Loucy (cell line): ENCODE data around the gene KIAA1328.

ENCODE experiments used
- H2AFZ ChIP-seq: fragments of 200-600 bp; sonication (generic); 2 replicates; pipeline ENCODE4 v1.6.0; 2016; ENCODE audit warnings: antibody characterized with exemption, mild to moderate bottlenecking, low read length, moderate library complexity
- H3F3A ChIP-seq: fragments of 200-600 bp; 2 replicates; pipeline ENCODE4 v1.6.0; 2016; ENCODE audit warnings: antibody characterized with exemption, low read depth, mild to moderate bottlenecking
- H3K27me3 ChIP-seq: fragments of 200-600 bp; sonication (generic); 2 replicates; pipeline ENCODE4 v1.6.1; 2014; ENCODE audit warnings: low read length, mild to moderate bottlenecking; ENCODE audit not compliant: insufficient read depth, poor library complexity, severe bottlenecking
- H3K36me3 ChIP-seq: fragments of 200-600 bp; sonication (generic); 2 replicates; pipeline ENCODE4 v1.6.1; 2016; ENCODE audit warnings: low read length; ENCODE audit not compliant: insufficient read depth
- H3K4me1 ChIP-seq: fragments of 200-600 bp; sonication (generic); 2 replicates; pipeline ENCODE4 v1.5.1; 2014; ENCODE audit warnings: low read length, mild to moderate bottlenecking; ENCODE audit not compliant: insufficient read depth, poor library complexity, severe bottlenecking
- H3K4me2 ChIP-seq: fragments of 200-600 bp; sonication (generic); 2 replicates; pipeline ENCODE4 v1.6.0; 2014; ENCODE audit warnings: antibody characterized with exemption, low read length, low read depth, mild to moderate bottlenecking; ENCODE audit not compliant: poor library complexity, severe bottlenecking
- H3K4me3 ChIP-seq: fragments of 200-600 bp; sonication (generic); 2 replicates; pipeline ENCODE4 v1.5.1; 2014; ENCODE audit warnings: low read length, mild to moderate bottlenecking, mixed read lengths; ENCODE audit not compliant: poor library complexity, severe bottlenecking
- H3K79me2 ChIP-seq: fragments of 200-600 bp; sonication (generic); 2 replicates; pipeline ENCODE4 v1.6.1; 2014; ENCODE audit warnings: low read length; ENCODE audit not compliant: insufficient read depth
- H3K9ac ChIP-seq: fragments of 200-600 bp; sonication (generic); 2 replicates; pipeline ENCODE4 v1.6.0; 2014; ENCODE audit warnings: mild to moderate bottlenecking, low read depth, low read length, moderate library complexity; ENCODE audit not compliant: poor library complexity, severe bottlenecking
- H3K9me2 ChIP-seq: fragments of 200-600 bp; sonication (generic); replicated peaks from 2 replicates; pipeline ENCODE4 v1.6.1; 2016; ENCODE audit warnings: low read depth, low read length, mixed read lengths
- H3K9me3 ChIP-seq: fragments of 200-600 bp; sonication (generic); 2 replicates; pipeline ENCODE4 v1.6.1; 2014; ENCODE audit warnings: mild to moderate bottlenecking, antibody characterized with exemption, low read length, low read depth; ENCODE audit not compliant: insufficient read depth
- H4K20me1 ChIP-seq: fragments of 200-600 bp; sonication (generic); 2 replicates; pipeline ENCODE4 v1.6.0; 2014; ENCODE audit warnings: antibody characterized with exemption, low read length, mild to moderate bottlenecking; ENCODE audit not compliant: insufficient read depth, poor library complexity, severe bottlenecking
- CTCF ChIP-seq: fragments of 200-600 bp; sonication (generic); conservative IDR thresholded peaks from 2 replicates; pipeline ENCODE4 v1.5.1; 2014; ENCODE audit warnings: mild to moderate bottlenecking, antibody characterized with exemption, low read length
- EZH2phosphoT487 ChIP-seq: fragments of 200-600 bp; IDR thresholded peaks from 2 replicates; pipeline ENCODE4 v1.6.1; 2018; ENCODE audit warnings: antibody characterized with exemption, mild to moderate bottlenecking, moderate library complexity, borderline replicate concordance

The KIAA1328 gene

GRCh38 chr18:36819621-36820020, 9.3 kb upstream of the KIAA1328 start:
- no peak overlapping the region for H3K4me3 ChIP-seq
- no peaks in the 10 kb centered on the region for H3K27me3 ChIP-seq
- peaks cover 19% of the 10 kb centered on the region; the same call in 1 of the 2 replicates for H3K79me2 ChIP-seq
- H3K9me3 ChIP-seq, result no peaks in the 10 kb centered on the region
- H3K9me2 ChIP-seq, result no peaks in the 10 kb centered on the region
- H3K4me1 ChIP-seq, result no peaks in the 10 kb centered on the region
- no peak overlapping the region for H2AFZ ChIP-seq
- peaks cover 32% of the 10 kb centered on the region; the same call in 1 of the 2 replicates for H3K36me3 ChIP-seq
- H3K9ac ChIP-seq, result no peak overlapping the region
- H3F3A ChIP-seq, result no peaks in the 10 kb centered on the region
- no peaks in the 10 kb centered on the region for H4K20me1 ChIP-seq
- TF ChIP-seq CTCF (no peak), EZH2phosphoT487 (no peak)
- no peak overlapping the region for H3K4me2 ChIP-seq

DNA sequence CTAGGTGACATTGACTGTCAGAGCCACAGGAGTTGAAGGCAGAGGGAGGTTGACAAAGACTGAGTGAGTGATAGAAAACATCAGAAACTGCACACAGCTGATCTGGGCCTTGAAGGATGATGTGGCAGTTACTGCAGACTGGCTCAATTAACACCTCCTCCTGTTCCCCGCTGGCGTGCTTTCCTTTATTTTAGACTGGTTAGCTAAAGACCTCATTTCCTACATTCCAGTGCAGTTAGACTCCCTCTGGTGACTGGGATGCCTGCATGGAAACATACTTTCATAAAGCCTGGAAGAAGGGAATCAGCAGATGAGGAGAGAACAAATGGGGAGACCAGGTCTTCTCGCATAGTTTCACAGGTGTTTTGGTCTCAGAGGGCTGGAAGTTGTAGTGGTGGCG, 7.2 kb upstream of the KIAA1328 start:
- Histone ChIP-seq H3K27me3 (no peaks in the 10 kb centered on the region), H3K4me3 (no peak overlapping the region), H4K20me1 (no peaks in the 10 kb centered on the region), H3K4me2 (no peak overlapping the region), H3K36me3 (peaks cover 19% of the 10 kb centered on the region; the same call in 1 of the 2 replicates), H3F3A (no peaks in the 10 kb centered on the region), H3K9ac (no peak overlapping the region), H3K4me1 (peaks cover 3% of the 10 kb centered on the region), H3K79me2 (peaks cover 35% of the 10 kb centered on the region), H3K9me3 (no peaks in the 10 kb centered on the region), H3K9me2 (no peaks in the 10 kb centered on the region), H2AFZ (no peak overlapping the region)
- TF ChIP-seq CTCF (no peak), EZH2phosphoT487 (no peak)

GRCh38 chr18:36825526-36825925, 3.4 kb upstream of the KIAA1328 start:
- Histone ChIP-seq H4K20me1 (no peaks in the 10 kb centered on the region), H3F3A (no peaks in the 10 kb centered on the region), H3K27me3 (no peaks in the 10 kb centered on the region), H3K4me1 (peaks cover 19% of the 10 kb centered on the region), H3K4me2 (no peak overlapping the region), H3K4me3 (no peak overlapping the region), H3K9me2 (no peaks in the 10 kb centered on the region), H3K79me2 (peaks cover 61% of the 10 kb centered on the region), H2AFZ (no peak overlapping the region), H3K9me3 (no peaks in the 10 kb centered on the region), H3K9ac (no peak overlapping the region), H3K36me3 (no peaks in the 10 kb centered on the region)
- TF ChIP-seq EZH2phosphoT487, result no peak
- TF ChIP-seq CTCF, result no peak
